H1 (cell line): Measurements from ENCODE around the gene USP49. TPM values are rescaled to one million over a fixed set of nuclear protein-coding genes. Genes with fewer than 3 reads are reported as not detected.

ENCODE experiments used
- CHD7 ChIP-seq: fragments of 300-600 bp; sonication (generic); IDR thresholded peaks from 2 replicates; pipeline ENCODE4 v1.7.1; 2012; ENCODE audit warnings: low read length, moderate library complexity, mild to moderate bottlenecking, inconsistent platforms; ENCODE audit not compliant: insufficient replicate concordance
- EZH2 ChIP-seq: fragments of 200-600 bp; sonication (generic); IDR thresholded peaks from 2 replicates; pipeline ENCODE4 v1.7.1; 2012; ENCODE audit warnings: low read depth, mild to moderate bottlenecking, moderate library complexity, low read length, inconsistent platforms; ENCODE audit not compliant: severe bottlenecking
- RFX5 ChIP-seq: IDR thresholded peaks from 2 replicates; pipeline ENCODE4 v1.6.1; 2011; ENCODE audit warnings: low read depth, low read length, improper control_type of control experiment, borderline replicate concordance
- TCF12 ChIP-seq: IDR thresholded peaks from 2 replicates; pipeline ENCODE4 v1.6.1; 2011; ENCODE audit warnings: low read depth, mild to moderate bottlenecking, low read length
- TEAD4 ChIP-seq: IDR thresholded peaks from 2 replicates; pipeline ENCODE4 v1.6.1; 2012; ENCODE audit warnings: low read depth, low read length, inconsistent platforms, mixed read lengths
- USF2 ChIP-seq: IDR thresholded peaks from 2 replicates; pipeline ENCODE4 v1.6.1; 2011; ENCODE audit warnings: low read length, improper control_type of control experiment
- polyA plus RNA-seq, 7 experiments: library from polyadenylated mRNA; depleted of rRNA in 3 of 7; stranded (reverse) in 5 of 7; unstranded in 2 of 7; fragments of >200 nt in 5 of 7; fragments of 200-250 nt in 2 of 7; gene quantifications; 1 replicate in 5 of 7; 2 replicates in 1 of 7; 4 replicates in 1 of 7; pipeline versions ENCODE4 v1.2.1 to v1.2.3, GENCODE V29; 2011 to 2013; ENCODE audit warnings: missing spikeins in 2 of 7, mixed read lengths in 2 of 7
- total RNA-seq: library from RNA; stranded (reverse); fragmentation: NEBNext Ultra II Directional; extraction: Animal tissue kit (Norgen Biotek cat#: 25700); gene quantifications from 2 replicates; pipeline ENCODE4 v1.2.1, GENCODE V29; 2021

USP49 gene
- total and polyA plus RNA-seq, 2 of the 8 experiments (the other 6 are each of a cell fraction or from before 2014, with no cell fraction given): 6.9 to 24.4 TPM

- TF ChIP-seq CHD7 (no peak), USF2 (no peak), RFX5 (no peak), EZH2 (no peak), TEAD4 (no peak), TCF12 (no peak)
Observed at GRCh38 chr6:41843178-41843577, 52.0 kb downstream of the USP49 start (continued).
